H1 (cell line): Measurements from ENCODE around the gene RBFA. TPM values are rescaled to one million over a fixed set of nuclear protein-coding genes. Genes with fewer than 3 reads are reported as not detected.

Experiments
- SUZ12 ChIP-seq: fragments of 200-600 bp; sonication (generic); IDR thresholded peaks from 2 replicates; pipeline ENCODE4 v1.6.1; 2012; ENCODE audit warnings: mild to moderate bottlenecking, inconsistent platforms, low read length, moderate library complexity, mixed read lengths
- polyA plus RNA-seq, 7 experiments: library from polyadenylated mRNA; depleted of rRNA in 3 of 7; stranded (reverse) in 5 of 7; unstranded in 2 of 7; fragments of >200 nt in 5 of 7; fragments of 200-250 nt in 2 of 7; gene quantifications; 1 replicate in 5 of 7; 2 replicates in 1 of 7; 4 replicates in 1 of 7; pipeline versions ENCODE4 v1.2.1 to v1.2.3, GENCODE V29; 2011 to 2013; ENCODE audit warnings: missing spikeins in 2 of 7, mixed read lengths in 2 of 7
- total RNA-seq: library from RNA; stranded (reverse); fragmentation: NEBNext Ultra II Directional; extraction: Animal tissue kit (Norgen Biotek cat#: 25700); gene quantifications from 2 replicates; pipeline ENCODE4 v1.2.1, GENCODE V29; 2021

RBFA gene
- total and polyA plus RNA-seq, 2 of the 8 experiments (the other 6 are each of a cell fraction or from before 2014, with no cell fraction given): 19.2 to 29.5 TPM

GRCh38 chr18:80075940-80076339, 41.7 kb downstream of the RBFA start (continued):
- TF ChIP-seq SUZ12: no peak
